GM18505 (cell line): ENCODE results near the gene SMAD3.
"Not testable (repeated sequence)": the region's sequence is repeated elsewhere in the genome, so short reads cannot be mapped to it uniquely, and the experiment has no call there.

Experiments
- ATAC-seq: cut with Tn5 transposase; IDR thresholded peaks from one replicate; pipeline ENCODE4 v1.9.1; 2021; ENCODE audit not compliant: unreplicated experiment
- POLR2A ChIP-seq: IDR thresholded peaks from 4 replicates; pipeline ENCODE4 v1.6.1; 2011; ENCODE audit warnings: borderline replicate concordance; ENCODE audit not compliant: insufficient read depth, insufficient read length; ENCODE audit errors: extremely low read depth

The SMAD3 gene

GRCh38 chr15:67149068-67149772 is 83.8 kb downstream of the SMAD3 start:
- no peak for ATAC-seq
- no peak for TF ChIP-seq POLR2A

DNA sequence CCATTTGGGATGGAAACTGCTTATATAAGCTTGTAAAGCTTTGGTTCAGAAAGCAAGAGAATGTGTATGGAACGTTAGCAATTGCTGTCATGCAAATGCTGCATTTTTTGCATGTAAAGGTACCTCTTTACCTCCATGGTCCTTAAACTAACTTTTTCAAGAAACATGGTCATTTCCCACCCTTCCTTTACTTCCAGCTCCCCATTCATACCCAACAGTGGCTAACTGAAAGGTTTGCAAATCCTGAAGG is 84.3 kb downstream of the SMAD3 start:
- no peak for TF ChIP-seq POLR2A
- ATAC-seq = no peak

DNA sequence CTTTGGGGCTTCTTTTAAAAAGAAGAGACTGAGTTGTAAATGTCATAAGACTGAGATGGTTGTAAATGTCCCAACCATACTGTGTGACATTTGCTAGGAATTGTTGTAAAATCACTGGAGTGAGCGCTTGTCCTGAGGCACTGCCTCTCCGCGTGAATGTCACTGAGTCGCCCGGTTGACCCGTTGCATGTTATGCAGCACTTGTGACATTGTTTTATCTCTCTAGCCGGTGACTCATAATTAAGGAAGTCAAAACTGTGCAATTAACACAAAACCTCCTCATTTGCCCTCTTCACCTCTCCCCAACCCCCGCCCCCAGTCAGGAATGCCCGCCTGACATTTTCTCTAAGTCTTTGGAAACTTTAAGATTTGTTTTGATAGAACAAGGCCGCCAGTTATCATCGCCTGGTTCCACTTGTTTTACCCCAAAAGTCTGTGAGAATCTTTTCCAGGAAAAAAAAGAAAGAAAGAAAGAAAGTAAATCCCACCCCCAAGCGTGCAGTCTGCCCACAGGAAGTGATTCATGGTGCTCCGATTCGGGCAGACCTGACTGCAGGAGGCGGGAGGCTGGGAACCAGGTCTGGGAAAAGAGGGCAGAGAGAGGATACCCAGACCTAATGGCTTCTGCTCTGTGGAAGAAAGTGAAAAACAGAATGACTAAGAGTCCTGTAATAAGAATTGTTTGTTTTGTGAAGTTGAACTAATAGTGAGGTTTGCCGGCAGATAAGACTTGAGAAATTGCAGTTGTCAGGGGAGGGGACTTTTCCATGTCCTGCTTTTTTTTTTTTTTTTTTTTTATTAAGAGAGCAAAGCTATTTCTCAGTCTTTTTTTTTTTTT is 84.8 kb downstream of the SMAD3 start:
- TF ChIP-seq POLR2A = no peak
- no peak for ATAC-seq

GRCh38 chr15:67152429-67152828 is 87.0 kb downstream of the SMAD3 start:
- ATAC-seq = no peak
- no peak for TF ChIP-seq POLR2A

GRCh38 chr15:67153044-67153443 is 87.6 kb downstream of the SMAD3 start:
- not testable (repeated sequence) for ATAC-seq

DNA sequence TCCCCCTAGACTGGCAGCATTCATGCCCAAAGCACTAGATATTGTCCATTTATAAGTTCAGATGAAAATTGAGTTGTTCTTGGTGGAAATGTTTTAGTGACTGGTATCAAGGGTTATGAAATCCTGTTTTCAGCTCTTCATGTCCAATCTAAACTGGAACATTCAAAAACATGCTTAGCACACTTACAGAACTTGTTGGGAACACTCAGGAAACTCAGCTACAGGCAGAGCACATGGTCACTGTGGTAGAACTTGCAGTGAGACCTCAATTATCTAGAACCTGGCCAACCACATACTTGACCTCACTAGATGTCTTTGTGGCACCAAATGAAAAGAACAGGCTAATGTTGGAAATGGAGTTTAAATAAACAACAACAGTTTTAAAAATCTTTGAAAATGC is 88.8 kb downstream of the SMAD3 start:
- no peak for TF ChIP-seq POLR2A
- ATAC-seq = no peak

DNA sequence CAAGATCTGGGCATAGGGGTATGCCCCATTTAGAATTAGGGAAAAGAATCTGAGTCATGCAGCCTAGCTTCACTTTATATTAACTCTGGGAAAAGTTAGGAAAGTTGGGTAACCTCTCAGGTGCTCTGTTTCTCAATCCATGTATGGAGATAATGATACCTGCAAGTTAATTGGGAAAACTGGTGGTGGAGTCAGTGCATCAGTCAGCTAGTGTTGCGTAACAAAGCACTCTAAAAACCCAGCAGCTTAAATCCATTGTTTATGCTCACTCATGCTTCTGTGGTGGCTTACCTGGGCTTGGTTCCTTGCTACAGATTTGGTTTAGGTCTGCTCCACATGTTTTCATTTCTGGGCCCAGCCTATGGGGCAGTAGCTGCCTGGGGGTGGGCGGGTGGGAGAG is 91.0 kb downstream of the SMAD3 start:
- TF ChIP-seq POLR2A = no peak
- no peak for ATAC-seq

- no peak for TF ChIP-seq POLR2A
- ATAC-seq = no peak
These were observed 91.4 kb downstream of the SMAD3 start for GRCh38 chr15:67156834-67157233.

GRCh38 chr15:67157521-67158252 is 92.3 kb downstream of the SMAD3 start:
- no peak for TF ChIP-seq POLR2A
- ATAC-seq = no peak

- TF ChIP-seq POLR2A = no peak
- ATAC-seq = no peak
These were observed 93.0 kb downstream of the SMAD3 start for GRCh38 chr15:67158367-67158766.

DNA sequence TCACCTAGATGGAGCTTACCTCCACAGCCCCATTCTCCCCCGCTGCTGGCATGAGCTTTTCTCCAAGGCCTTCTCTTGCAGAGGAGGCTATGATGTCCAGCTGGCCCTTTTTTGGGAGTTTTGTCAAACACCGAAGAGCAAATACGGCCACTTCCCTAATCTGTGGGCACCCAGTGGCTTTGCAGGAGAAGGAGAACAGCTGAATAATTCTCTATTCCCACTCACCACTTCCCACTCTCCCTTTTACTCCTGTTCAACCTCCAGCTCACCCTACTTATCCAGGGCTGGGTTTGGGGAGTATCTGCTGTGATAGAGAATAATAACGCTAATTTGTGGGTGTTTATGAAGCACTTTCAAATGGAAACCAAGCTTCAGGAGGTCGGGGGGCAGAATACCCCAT is 96.0 kb downstream of the SMAD3 start:
- TF ChIP-seq POLR2A = no peak
- no peak for ATAC-seq

GRCh38 chr15:67161881-67162280 is 96.5 kb downstream of the SMAD3 start:
- no peak for ATAC-seq
- TF ChIP-seq POLR2A = no peak

- no peak for TF ChIP-seq POLR2A
- no peak for ATAC-seq
These were observed 97.8 kb downstream of the SMAD3 start for GRCh38 chr15:67163180-67163579.

- TF ChIP-seq POLR2A = no peak
- ATAC-seq = no peak
These were observed 99.0 kb downstream of the SMAD3 start for GRCh38 chr15:67164401-67164791.

DNA sequence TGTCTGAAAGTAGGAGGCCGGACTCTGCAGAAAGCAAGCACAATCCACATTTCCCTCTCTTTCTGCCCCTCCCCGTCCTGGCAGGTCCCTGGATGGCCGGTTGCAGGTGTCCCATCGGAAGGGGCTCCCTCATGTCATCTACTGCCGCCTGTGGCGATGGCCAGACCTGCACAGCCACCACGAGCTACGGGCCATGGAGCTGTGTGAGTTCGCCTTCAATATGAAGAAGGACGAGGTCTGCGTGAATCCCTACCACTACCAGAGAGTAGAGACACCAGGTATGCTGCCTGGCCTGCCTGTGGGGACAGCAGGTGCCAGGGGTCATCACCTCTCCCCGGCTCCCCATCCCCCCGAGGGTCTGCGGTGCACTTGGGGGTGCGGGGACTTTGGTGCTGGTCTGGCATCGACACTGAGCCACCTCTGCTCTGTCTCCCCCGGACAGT is 99.4 kb downstream of the SMAD3 start:
- no peak for ATAC-seq
- TF ChIP-seq POLR2A = no peak
